NCI-H2107 treated with DMSO at 0.1 percent for 48 hours (cell line): ENCODE data around the gene FLNB.

Source experiments
- DNase-seq: peaks from one replicate; lab custom pipeline; 2025; ENCODE audit not compliant: unreplicated experiment; lab: John Stamatoyannopoulos, UW

Gene FLNB

DNA sequence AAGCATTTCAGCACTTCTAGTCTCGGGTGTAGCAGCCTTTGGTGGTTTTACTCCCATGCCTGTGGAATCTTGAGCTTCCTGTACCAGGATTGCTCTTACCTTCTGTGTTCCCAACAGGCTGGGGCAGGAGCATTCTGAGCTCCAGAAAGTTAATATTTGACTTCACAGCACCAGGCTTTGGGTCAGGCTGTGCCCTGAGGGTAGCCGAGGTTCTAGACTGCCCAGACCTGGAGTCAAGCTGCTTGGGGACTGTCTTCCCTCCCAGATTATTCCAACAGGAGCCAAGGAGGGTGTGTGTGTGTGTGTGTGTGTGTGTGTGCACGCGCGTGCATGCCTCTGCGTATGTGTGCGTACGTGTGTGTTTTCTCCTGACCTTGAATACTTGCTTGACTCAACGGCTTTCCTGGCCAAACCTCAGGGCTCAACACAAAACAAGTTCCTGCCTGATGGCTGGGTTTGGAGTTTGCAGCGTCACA lies 94.8 kb downstream of the FLNB start:
- DNase-seq = no peak

GRCh38 chr3:58104151-58104550 lies 95.9 kb downstream of the FLNB start:
- DNase-seq = no peak

DNA sequence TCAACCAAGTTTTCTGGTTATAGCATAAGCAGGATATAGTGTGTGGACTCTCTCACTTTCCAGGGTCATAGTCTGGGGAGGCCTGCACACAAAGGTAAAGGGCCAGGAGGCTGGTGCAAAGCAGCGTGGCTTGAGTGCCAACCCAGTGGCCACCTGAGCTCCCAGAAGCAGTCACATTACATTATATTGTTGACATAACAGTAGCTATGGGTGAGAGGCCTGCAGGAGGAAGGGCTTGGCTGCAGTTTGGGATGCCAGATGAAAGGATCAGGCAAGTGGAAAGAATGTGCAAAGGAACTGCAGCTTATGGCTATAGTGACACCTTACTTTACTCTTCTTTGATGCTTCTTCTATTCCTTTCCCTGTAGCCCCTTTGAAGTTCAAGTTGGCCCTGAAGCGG lies 96.5 kb downstream of the FLNB start:
- no peak for DNase-seq

GRCh38 chr3:58105196-58105595 lies 97.0 kb downstream of the FLNB start:
- DNase-seq = no peak

DNA sequence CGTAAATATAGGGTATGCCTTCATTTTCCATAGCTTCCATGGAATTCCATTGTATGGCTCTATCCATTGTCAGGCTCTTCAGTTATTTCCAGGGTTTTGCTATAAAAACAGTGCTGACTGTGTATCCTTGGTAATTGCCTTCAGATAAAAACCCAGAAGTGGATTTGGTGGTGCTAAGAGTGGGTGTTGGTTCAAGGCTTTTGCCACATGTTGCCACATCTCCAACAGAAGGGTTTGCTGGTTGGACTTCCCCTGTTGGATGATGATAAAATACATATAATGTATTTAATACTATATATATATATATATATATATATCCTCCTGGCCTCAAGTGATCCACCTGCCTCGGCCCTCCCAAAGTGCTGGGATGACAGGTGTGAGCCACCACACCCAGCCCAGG lies 97.8 kb downstream of the FLNB start:
- DNase-seq = no peak

- no peak for DNase-seq
These were observed 98.4 kb downstream of the FLNB start for GRCh38 chr3:58106640-58107039.

DNA sequence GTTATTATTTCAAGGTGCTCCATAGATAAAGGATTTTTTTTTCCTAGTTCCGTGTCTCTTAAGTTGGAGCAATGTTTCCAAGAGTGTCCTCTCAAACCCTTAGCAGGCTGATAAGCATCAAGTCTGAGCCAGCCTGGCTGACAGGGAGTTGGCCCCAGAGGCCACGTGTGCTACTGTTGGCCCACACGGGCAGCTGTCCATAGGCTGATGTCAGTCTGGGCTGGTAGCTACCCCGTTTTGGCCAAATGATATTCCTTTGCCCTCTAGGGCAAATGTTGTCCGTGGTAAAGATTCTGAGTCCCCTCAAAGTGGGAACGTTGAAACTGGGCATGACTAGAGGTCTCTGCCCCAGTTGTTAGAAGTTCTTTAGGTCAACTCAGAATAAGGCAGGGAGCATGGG lies 99.4 kb downstream of the FLNB start:
- DNase-seq = no peak

GRCh38 chr3:58109752-58110151 lies 101.5 kb downstream of the FLNB start:
- no peak for DNase-seq

DNA sequence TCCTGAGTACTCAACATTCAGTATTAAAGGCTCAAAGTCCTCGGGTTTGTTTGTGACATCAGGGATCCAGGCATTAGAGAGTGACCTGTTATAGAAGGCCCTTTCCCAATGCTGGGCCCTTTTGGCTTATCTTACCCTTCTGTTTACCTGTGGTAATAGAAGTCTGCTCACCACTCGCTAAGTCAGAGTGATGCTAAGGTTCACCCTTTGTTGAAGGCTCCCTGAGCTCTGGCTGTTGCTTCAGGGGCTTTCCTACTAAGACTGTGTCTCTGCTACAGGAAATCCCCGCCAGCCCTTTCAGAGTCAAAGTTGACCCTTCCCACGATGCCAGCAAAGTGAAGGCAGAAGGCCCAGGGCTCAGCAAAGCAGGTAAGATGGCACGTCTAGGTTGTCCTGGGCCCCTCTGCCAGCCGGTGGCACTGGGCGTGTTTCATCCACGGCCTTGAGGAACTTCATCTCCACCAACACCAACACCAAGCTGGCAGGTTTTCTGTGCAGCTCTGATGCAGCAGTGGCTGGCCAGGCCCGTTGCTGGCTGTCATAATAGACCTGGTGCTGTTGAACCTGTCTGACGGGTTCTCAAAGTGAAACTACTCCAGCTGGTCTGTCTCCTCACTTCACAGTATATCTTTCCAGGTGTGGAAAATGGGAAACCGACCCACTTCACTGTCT lies 103.4 kb downstream of the FLNB start:
- no peak for DNase-seq

- DNase-seq = no peak
These were observed 103.9 kb downstream of the FLNB start for GRCh38 chr3:58112185-58112535.

- DNase-seq = no peak
These were observed 107.0 kb downstream of the FLNB start for GRCh38 chr3:58115175-58115574.

DNA sequence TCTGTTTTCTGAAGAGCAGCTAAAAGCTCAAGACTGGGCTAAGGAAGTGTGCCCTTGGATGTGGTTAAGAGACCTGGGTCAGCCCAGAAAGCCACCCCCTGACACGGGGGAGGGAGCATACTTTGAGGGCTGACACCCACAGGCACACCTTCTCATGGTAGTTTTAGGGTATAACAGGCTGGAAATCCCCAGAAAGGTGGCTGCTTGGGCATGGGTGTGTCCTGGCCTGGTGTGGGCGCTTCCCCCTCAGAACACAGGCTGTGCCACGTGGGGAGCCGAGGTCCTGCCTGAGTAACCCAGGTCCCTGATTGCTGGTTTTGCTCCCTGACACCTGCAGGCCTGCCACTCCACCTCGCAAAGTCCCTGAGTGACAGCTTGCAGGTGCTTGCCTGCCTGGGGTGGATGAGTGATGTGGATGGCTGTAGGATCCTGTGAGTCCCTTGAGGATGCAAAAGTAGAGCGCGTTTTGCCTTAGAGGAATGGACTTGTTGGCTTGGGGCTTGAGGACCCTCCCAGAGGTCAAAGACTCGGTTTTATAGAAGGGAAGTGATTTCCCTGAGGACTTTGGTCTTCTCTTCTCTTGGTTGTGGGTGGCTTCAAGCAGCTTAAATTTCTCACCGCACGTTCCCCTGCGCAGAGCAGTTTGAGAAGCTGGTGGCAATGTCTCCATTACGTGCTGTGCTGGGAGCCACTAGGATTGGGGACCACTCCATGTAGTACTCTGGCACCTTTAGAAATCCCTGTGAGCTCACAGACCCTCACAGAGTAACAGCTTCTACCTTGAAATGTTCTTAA lies 108.1 kb downstream of the FLNB start:
- DNase-seq = no peak

DNA sequence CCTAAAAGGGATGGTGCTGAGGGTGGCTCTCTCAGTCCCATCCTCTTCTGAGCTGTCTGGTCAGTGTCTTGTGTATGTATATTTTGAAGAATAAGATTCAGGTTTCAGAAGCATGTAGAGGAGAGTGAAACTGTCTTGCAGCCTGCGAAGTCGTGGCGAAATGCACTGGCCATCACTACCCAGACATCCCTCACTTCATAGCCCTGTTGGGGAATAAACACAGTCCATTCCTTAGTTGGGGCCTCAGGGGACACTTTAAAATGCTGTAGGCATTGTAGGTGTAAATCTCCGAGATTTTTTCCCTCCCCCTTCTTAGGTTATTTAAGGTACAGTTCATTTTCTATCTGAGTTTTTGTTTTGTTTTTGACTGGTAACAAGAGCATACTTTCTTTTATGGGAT lies 108.8 kb downstream of the FLNB start:
- DNase-seq = no peak

DNA sequence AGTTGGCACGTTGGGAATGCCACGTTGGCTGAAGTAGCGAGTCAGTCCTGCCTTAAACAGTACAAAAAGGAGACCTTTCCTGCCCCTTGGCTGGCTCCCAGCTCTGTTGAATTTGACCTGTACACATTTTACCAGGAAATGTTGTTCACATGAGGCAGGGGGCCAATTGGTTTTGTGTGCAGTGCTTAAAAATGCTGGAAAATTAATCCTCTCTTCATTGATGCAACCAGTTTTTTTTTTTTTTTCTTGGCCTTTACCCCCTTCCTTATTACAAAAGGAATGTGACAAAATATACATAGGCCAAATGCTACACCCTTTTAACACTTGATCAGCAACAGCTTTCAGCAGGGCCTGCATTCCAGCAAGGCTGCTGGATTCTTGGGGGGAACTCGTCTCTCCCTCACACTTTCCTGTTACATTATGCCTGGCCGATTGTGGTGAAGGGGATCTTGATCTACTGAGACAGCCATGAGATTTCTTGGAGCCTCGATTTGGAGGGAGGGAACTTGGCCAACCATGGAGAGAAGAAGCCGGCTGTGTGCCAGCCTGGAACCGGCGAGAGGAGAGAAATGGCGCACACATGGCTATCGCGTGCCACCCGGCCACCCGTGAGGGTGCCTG lies 109.4 kb downstream of the FLNB start:
- no peak for DNase-seq

GRCh38 chr3:58119186-58119585 lies 111.0 kb downstream of the FLNB start:
- DNase-seq = no peak

DNA sequence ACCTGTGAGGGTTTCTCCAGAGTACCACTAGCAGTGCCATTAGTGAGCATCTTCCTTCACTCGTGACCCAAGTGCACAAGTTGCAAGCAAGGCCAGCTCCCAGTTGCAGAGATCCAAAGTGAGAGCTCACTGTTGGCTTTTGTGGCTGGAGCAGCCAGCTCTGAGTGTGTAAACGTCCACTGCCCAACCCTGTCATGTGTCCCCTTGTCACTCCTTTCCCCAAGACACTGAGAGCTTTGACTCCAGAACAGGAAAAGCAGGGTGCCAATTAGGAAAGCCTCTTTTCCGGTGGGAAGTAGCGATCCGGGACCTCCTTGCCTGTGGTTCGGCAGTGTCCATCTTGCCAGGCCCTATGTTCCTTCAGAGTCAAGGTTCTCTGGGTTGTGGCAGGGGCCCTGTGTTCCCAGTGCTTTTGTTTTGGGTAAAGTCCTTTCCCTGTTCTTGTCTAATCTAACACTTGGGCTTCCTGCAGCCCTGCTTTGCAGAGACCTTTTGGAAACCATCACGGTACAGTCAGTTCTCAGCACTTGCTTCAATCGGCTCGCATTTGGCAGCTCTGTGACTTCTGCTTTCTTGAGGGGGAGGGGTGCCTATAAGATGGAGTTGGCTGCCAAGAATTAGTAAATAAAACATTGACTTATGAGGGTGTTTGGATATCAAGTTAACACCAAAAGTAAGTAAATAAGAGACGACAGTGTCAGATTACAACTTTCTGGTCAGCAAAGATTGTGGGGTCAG lies 112.0 kb downstream of the FLNB start:
- no peak for DNase-seq

- DNase-seq = no peak
These were observed 113.0 kb downstream of the FLNB start for GRCh38 chr3:58121183-58121582.

- DNase-seq = no peak
These were observed 114.9 kb downstream of the FLNB start for GRCh38 chr3:58122936-58123700.

GRCh38 chr3:58124387-58124786 lies 116.2 kb downstream of the FLNB start:
- no peak for DNase-seq

DNA sequence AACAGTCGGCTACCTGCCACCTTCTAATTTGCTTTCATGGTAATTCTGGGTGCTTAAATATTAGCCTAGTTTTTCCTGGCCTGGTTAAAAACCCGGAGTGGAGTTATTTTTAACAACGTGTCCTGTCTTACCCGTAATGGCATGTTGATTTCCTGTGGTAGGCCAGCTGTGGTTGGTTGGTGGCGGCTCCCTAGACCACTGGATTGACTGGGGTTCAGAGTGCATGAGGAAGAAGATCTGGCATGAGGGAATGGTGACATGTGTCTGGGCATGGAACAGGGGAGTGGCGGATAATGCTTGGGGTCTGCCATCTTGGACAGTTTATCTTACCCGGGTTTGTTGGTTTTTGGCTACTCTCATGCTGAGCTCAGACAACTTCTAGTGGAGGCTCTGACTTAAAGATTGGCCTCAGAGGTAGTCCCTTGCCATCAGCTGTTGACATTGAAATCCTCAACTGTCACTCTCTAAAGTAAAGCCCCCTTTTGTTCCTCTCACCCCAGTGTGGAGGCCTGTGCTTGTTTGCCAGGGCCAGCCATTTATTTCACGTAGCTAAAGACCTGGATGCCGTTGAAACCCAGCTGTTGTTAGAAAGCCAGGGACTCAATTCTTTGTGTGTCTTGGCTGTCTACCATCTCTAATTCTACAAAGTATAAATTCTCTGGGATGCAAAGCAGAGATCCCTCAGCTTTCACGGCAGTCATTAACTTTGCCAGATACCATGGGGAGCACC lies 121.0 kb downstream of the FLNB start:
- no peak for DNase-seq
